ENCODE results near the gene IGF2R.

Gene IGF2R

DNA sequence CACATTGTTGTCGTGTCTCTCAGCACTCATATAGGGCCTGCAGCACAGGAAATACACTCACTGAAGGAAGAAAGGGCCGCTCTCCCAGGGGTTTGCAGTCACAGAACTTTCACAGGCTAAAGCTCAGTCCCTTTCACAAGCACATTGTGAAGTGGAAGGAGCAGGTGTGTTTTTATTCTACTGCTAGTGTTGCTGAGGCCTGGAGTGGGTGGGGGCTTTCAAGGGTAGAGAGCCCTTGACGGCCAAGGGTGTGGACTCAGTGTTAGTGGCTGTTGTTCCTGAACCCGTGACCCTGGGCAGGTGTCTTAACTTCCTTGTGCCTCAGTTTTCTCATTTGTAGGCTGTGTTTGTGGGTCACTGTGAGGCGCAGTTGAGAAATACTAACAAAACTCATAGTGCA lies 86.5 kb downstream of the IGF2R start:
- DNase-seq: no peak

- no peak for DNase-seq
Observed at GRCh38 chr6:160055813-160056212, 86.9 kb downstream of the IGF2R start.

DNA sequence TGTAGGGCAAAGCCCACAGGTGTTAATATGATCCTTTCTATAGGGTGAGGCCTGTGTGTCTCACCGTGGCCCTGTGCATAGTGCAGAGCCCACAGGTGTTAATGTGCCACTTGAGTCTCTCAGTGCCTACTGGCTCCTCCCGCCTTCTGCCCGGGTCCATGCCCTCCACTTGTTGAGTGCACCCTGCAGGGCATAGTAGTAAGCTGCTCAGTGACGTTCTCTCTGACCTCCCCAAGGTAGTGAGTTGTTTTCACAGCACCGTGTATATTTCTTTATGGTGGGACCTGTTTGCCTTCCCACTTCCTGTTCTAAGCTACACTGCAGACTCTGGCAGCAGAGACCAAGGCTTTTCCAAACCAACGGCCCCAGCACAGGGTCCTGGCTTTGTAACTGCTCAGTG lies 88.2 kb downstream of the IGF2R start:
- DNase-seq: no peak

- no peak for DNase-seq
Observed at GRCh38 chr6:160058603-160059215, 89.8 kb downstream of the IGF2R start.

- DNase-seq: no peak
Observed at GRCh38 chr6:160060221-160060620, 91.3 kb downstream of the IGF2R start.

- DNase-seq: no peak
Observed at GRCh38 chr6:160060920-160061447, 92.1 kb downstream of the IGF2R start.

DNA sequence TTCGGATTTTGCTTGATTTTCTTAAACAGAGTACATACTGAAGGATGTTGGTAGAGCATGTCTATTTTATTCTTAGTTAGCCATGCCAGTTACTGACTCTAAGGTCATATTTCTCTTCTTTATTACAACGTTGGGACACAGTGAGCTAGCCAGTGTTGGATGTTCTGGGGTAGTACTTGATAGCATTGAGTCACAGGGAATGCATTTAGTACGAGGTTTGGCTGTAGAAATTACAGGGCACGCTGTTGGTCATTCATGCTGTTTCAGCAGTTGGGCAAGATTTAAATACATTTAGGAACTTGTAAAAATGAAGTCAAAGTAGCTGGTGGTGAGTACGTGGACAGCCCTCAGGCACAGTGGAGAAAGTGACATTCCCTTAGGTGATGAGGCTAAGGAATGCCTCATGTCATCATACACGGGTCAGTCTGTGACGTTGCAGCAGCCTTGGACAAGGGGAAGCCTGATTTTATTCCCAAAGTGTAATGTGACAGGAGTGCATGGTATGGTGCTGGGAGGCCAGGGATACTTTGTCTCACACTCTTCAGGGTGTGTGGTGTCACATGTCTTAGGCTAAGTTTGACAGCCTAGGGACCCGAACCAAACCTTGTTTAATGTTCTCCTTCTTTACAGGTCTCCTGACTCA lies 95.0 kb downstream of the IGF2R start:
- no peak for DNase-seq

DNA sequence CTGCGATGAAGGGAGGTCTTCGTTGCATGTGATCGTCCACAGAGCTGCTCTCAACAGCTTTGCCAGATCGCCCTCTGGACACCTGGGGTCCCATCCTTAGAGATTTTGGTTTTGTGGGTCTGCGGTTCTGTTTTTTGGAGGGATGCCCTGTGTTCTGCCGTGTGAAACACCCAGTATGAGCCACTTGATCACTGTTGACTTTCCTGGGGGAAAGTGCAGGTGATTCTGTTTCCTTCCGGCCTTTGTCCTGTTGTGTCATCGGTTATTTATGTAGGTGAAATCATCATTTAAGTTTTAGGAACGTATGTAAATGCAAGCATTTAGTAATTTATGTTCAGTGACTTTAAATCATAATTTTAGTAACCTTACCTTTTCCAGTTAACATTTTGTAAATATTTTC lies 96.3 kb downstream of the IGF2R start:
- DNase-seq: no peak

DNA sequence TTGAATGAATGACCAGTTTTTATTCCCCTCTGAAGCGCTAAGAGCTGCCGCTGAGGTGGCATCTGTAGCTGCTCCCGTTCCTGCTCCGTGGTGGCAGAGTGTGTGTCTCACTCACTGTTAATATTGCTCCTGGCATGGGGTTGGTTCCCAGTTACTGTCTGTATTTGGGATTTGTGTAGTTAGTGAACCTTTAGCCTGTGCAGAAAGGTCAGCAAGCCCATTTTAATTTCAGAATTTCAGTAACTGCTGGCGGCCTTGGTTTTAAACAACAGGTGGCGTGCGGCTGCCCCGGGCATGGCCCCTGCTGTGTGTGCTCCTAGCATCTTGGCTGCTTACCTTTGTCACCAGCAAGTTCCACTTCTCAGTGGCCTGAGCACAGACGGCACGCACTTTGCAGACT lies 98.7 kb downstream of the IGF2R start:
- DNase-seq: no peak

DNA sequence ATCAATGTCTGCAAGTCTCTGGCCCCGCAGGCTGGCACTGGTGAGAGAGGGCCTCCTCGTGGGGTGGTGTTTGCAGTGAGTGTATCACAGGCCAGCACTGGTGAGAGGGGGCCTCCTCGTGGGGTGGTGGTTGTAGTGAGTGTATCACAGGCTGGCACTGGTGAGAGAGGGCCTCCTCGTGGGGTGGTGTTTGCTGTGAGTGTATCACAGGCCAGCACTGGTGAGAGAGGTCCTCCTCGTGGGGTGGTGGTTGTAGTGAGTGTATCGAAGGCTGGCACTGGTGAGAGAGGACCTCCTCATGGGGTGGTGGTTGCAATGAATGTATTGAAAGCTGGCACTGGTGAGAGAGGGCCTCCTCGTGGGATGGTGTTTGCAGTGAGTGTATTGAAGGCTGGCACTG lies 99.5 kb downstream of the IGF2R start:
- no peak for DNase-seq

GRCh38 chr6:160069050-160069454 lies 100.2 kb downstream of the IGF2R start:
- DNase-seq: peak in 1 of 2 experiments; percentile 31

GRCh38 chr6:160069459-160069858 lies 100.6 kb downstream of the IGF2R start:
- DNase-seq: no peak

GRCh38 chr6:160070427-160070826 lies 101.5 kb downstream of the IGF2R start:
- DNase-seq: no peak

GRCh38 chr6:160070831-160071230 lies 101.9 kb downstream of the IGF2R start:
- DNase-seq: no peak

GRCh38 chr6:160071805-160072690 lies 103.2 kb downstream of the IGF2R start:
- no peak for DNase-seq

DNA sequence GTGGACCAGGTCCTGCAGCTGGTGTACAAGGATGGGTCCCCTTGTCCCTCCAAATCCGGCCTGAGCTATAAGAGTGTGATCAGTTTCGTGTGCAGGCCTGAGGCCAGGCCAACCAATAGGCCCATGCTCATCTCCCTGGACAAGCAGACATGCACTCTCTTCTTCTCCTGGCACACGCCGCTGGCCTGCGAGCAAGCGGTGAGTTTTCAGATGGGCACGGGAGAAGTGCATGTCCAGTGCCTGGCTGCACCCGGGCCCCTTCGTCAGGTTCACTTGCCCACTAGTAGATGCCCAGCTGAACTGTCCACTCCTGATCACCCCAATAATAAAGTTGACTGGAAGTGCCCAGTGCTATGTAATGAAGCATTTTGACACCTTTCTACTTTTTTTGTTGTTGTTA lies 104.4 kb downstream of the IGF2R start:
- DNase-seq: no peak

DNA sequence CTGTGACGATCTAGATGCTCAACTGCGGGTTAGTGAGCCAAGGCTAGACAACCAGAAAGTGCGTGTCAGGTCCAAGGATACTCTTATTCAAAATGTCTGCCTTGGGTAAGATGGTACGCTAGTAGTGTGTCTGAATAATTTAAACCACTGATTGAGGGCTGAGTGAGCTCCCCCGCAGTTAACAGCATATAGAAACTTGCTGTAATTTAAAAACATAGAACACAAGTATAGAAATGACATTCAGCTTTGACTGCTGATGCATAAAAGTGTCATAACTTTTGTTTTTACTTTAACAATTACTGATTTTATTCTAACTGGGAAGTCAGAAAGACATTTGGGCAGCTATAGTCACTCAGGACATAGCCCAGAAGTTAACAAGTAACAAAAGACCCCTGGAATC lies 107.1 kb downstream of the IGF2R start:
- no peak for DNase-seq

GRCh38 chr6:160077024-160077423 lies 108.1 kb downstream of the IGF2R start:
- no peak for DNase-seq

GRCh38 chr6:160077526-160077925 lies 108.6 kb downstream of the IGF2R start:
- DNase-seq: no peak

DNA sequence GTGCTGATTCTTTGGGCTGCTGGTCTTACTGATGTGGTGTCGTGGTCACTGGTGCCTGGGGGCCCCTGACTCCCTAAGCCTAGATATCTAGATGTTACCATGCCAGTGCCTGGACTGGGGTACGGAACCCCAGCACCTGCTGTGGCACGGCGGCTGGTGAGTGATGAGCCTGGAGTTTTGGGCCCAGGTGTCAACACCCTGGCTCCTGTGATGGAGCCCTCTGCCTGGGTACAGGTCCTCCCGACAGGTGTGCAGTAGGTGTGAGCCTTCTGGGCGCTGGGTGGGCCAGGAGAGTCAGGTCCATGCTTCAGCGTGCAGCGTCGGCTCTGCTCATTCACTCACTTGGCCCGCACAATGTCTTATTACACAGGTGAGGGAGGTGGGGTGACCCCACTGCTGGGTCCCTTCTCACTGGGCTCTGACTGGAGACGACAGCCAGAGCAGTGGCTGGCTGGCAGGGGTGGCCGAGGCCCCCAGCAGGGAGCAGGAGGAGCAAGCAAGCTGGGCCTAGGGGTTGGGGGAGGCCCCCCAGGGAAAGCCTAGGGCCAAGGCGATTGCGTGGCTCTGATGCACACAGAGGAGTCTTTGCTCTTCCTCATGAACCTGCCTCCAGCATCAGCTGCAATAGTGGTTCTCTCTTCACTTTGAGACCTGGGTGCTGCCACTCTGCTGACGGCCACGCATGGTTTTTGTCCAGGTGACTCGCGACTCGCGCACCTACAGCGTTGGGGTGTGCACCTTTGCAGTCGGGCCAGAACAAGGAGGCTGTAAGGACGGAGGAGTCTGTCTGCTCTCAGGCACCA lies 110.2 kb downstream of the IGF2R start:
- DNase-seq: no peak

DNA sequence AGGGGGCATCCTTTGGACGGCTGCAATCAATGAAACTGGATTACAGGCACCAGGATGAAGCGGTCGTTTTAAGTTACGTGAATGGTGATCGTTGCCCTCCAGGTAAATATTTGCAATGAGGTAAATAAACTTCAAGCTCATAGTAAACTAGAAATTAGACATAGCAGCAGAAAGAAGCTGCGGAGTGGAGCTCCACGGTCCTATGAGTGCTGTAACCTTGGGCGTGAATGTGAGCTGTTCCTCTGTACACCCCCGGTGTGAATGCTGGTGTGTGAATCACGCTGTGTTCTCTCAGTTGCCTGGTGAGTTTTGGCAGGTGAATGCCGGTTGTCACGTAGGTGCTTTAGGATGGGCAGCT lies 110.8 kb downstream of the IGF2R start:
- no peak for DNase-seq

- no peak for DNase-seq
Observed at GRCh38 chr6:160080097-160080496, 111.2 kb downstream of the IGF2R start.

DNA sequence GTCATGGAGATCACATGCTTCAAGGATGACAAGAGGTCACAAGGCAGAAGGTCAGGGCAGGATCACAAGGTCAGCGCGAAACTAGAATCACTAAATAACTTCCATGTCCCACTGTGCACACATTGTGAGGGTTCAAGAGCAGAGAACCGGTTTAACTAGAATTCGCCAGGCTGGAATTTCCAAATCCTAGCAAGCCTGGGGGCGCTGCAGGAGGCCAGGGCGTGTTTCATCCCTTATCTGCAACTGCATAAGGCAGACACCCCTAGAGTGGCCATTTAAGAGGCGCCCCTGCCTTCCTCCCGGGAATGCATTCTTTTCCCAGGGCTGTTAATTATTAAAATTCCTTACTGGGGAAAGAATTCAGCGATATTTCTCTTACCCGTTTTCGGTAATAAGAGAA lies 112.5 kb downstream of the IGF2R start:
- no peak for DNase-seq

Data from activated T-cell treated with anti-CD3 and anti-CD28 coated beads, Interleukin-2, amount 50 U/mL, for 48 hours (primary cell).